Hindlimb muscle (tissue), 1 donor: ENCODE measurements around the gene FBN3. TPM values are rescaled to one million over a fixed set of nuclear protein-coding genes. Genes with fewer than 3 reads are reported as not detected.
A peak's percentile ranks its signal among the peaks of the same experiment; 100 is the strongest.
"Not testable (repeated sequence)": the region's sequence is repeated elsewhere in the genome, so short reads cannot be mapped to it uniquely, and the experiment has no call there.

Experiments
- DNase-seq: peaks from one replicate; pipeline ENCODE4 v3.0.0-alpha.2; 2013
- polyA plus RNA-seq: library from polyadenylated mRNA; unstranded; fragments of 120-200 nt; gene quantifications from one replicate; pipeline ENCODE4 v1.2.1, GENCODE V29; 2013; ENCODE audit not compliant: insufficient read length

The FBN3 gene
- 14.4 TPM for polyA plus RNA-seq

GRCh38 chr19:8149261-8150094, at the start of gene FBN3:
TSS of gene FBN3 (minus strand) at chr19:8149592. CDS start at chr19:8147480, 2,112 bp downstream.
- DNase-seq, result no peak

- no peak for DNase-seq
Observed at GRCh38 chr19:8196271-8196927, 47.0 kb upstream of the FBN3 start.

- DNase-seq, result no peak
Observed at GRCh38 chr19:8194528-8195267, 45.3 kb upstream of the FBN3 start.

- DNase-seq, result no peak
Observed at GRCh38 chr19:8192221-8192820, 42.9 kb upstream of the FBN3 start.

GRCh38 chr19:8185343-8186068, 36.1 kb upstream of the FBN3 start:
- DNase-seq, result no peak

- DNase-seq, result no peak
Observed at GRCh38 chr19:8184274-8184673, 34.9 kb upstream of the FBN3 start.

- DNase-seq, result no peak
Observed at GRCh38 chr19:8180018-8180417, 30.6 kb upstream of the FBN3 start.

GRCh38 chr19:8174706-8175105, 25.3 kb upstream of the FBN3 start:
- DNase-seq, result no peak

- DNase-seq, result no peak
Observed at GRCh38 chr19:8168537-8168936, 19.1 kb upstream of the FBN3 start.

- DNase-seq, result no peak
Observed at GRCh38 chr19:8167985-8168384, 18.6 kb upstream of the FBN3 start.

- DNase-seq, result no peak
Observed at GRCh38 chr19:8163759-8164158, 14.4 kb upstream of the FBN3 start.

GRCh38 chr19:8161135-8161646, 11.8 kb upstream of the FBN3 start:
- no peak for DNase-seq

GRCh38 chr19:8159322-8159721, 9.9 kb upstream of the FBN3 start:
- not testable (repeated sequence) for DNase-seq

- DNase-seq, result peak; percentile 47
Observed at GRCh38 chr19:8158411-8159074, 9.2 kb upstream of the FBN3 start.

- no peak for DNase-seq
Observed at GRCh38 chr19:8155318-8155717, 5.9 kb upstream of the FBN3 start.

- DNase-seq, result not testable (repeated sequence)
Observed at GRCh38 chr19:8154014-8154413, 4.6 kb upstream of the FBN3 start.

GRCh38 chr19:8151767-8152035, 2.3 kb upstream of the FBN3 start:
- DNase-seq, result no peak

- no peak for DNase-seq
Observed at GRCh38 chr19:8150998-8151766, 1.8 kb upstream of the FBN3 start.

- no peak for DNase-seq
Observed at GRCh38 chr19:8150178-8150865, 930 bp upstream of the FBN3 start.
